Measurements from ENCODE around the gene DIDO1. TPM values are rescaled to one million over a fixed set of nuclear protein-coding genes. Genes with fewer than 3 reads are reported as not detected.
"Not testable (repeated sequence)": the region's sequence is repeated elsewhere in the genome, so short reads cannot be mapped to it uniquely, and the experiment has no call there.

The DIDO1 gene
- total RNA-seq, 1 donor from 2014 or later, result 71.2 TPM

- no peaks in the 10 kb centered on the region for H3K27me3 Mint-ChIP-seq
- no peak for TF ChIP-seq CTCF (IDR thresholded peaks at IDR 0.05; ENCODE audit: unreplicated experiment)
- no peak overlapping the region for H3K4me3 Mint-ChIP-seq (ENCODE audit: low read depth)
- H3K9me3 Mint-ChIP-seq (ENCODE audit: low read depth), result no peaks in the 10 kb centered on the region
- peak overlapping the region; percentile 73 for H3K27ac Mint-ChIP-seq
- peaks cover 11% of the 10 kb centered on the region for H3K36me3 Mint-ChIP-seq (ENCODE audit: insufficient read depth)
- no peaks in the 10 kb centered on the region for H3K4me1 Mint-ChIP-seq (ENCODE audit: low read depth)
- no peak for DNase-seq (ENCODE audit: low spot score, unreplicated experiment)
Measured at GRCh38 chr20:62852841-62853240, 73.5 kb downstream of the DIDO1 start.

GRCh38 chr20:62852196-62852595 lies 74.1 kb downstream of the DIDO1 start:
- Mint-ChIP-seq H3K9me3 (ENCODE audit: low read depth) (no peaks in the 10 kb centered on the region), H3K27me3 (no peaks in the 10 kb centered on the region), H3K4me3 (ENCODE audit: low read depth) (no peak overlapping the region), H3K36me3 (ENCODE audit: insufficient read depth) (peaks cover 12% of the 10 kb centered on the region), H3K4me1 (ENCODE audit: low read depth) (no peaks in the 10 kb centered on the region), H3K27ac (no peak overlapping the region)
- no peak for TF ChIP-seq CTCF (IDR thresholded peaks at IDR 0.05; ENCODE audit: unreplicated experiment)
- no peak for DNase-seq (ENCODE audit: low spot score, unreplicated experiment)

GRCh38 chr20:62850333-62850974 lies 75.9 kb downstream of the DIDO1 start:
- TF ChIP-seq CTCF (IDR thresholded peaks at IDR 0.05; ENCODE audit: unreplicated experiment), result no peak
- Mint-ChIP-seq H3K4me3 (ENCODE audit: low read depth) (no peak overlapping the region), H3K27me3 (no peaks in the 10 kb centered on the region), H3K36me3 (ENCODE audit: insufficient read depth) (peaks cover 14% of the 10 kb centered on the region), H3K4me1 (ENCODE audit: low read depth) (no peaks in the 10 kb centered on the region), H3K9me3 (ENCODE audit: low read depth) (no peaks in the 10 kb centered on the region), H3K27ac (no peak overlapping the region)
- DNase-seq (ENCODE audit: low spot score, unreplicated experiment), result no peak

GRCh38 chr20:62849431-62849830 lies 76.9 kb downstream of the DIDO1 start:
- TF ChIP-seq CTCF (IDR thresholded peaks at IDR 0.05; ENCODE audit: unreplicated experiment), result no peak
- no peak for DNase-seq (ENCODE audit: low spot score, unreplicated experiment)
- H3K4me3 Mint-ChIP-seq (ENCODE audit: low read depth), result no peak overlapping the region
- no peaks in the 10 kb centered on the region for H3K4me1 Mint-ChIP-seq (ENCODE audit: low read depth)
- H3K36me3 Mint-ChIP-seq (ENCODE audit: insufficient read depth), result peaks cover 13% of the 10 kb centered on the region
- no peaks in the 10 kb centered on the region for H3K9me3 Mint-ChIP-seq (ENCODE audit: low read depth)
- H3K27me3 Mint-ChIP-seq, result no peaks in the 10 kb centered on the region
- no peak overlapping the region for H3K27ac Mint-ChIP-seq

GRCh38 chr20:62848917-62849316 lies 77.4 kb downstream of the DIDO1 start:
- H3K9me3 Mint-ChIP-seq (ENCODE audit: low read depth); H3K27me3 Mint-ChIP-seq; DNase-seq (ENCODE audit: low spot score, unreplicated experiment); H3K27ac Mint-ChIP-seq; H3K4me1 Mint-ChIP-seq (ENCODE audit: low read depth); H3K4me3 Mint-ChIP-seq (ENCODE audit: low read depth): not testable (repeated sequence)
- peaks cover 13% of the 10 kb centered on the region for H3K36me3 Mint-ChIP-seq (ENCODE audit: insufficient read depth)

GRCh38 chr20:62846166-62846890 lies 80.0 kb downstream of the DIDO1 start:
- TF ChIP-seq CTCF (IDR thresholded peaks at IDR 0.05; ENCODE audit: unreplicated experiment), result no peak
- no peaks in the 10 kb centered on the region for H3K4me1 Mint-ChIP-seq (ENCODE audit: low read depth)
- H3K27ac Mint-ChIP-seq, result no peak overlapping the region
- no peaks in the 10 kb centered on the region for H3K9me3 Mint-ChIP-seq (ENCODE audit: low read depth)
- H3K36me3 Mint-ChIP-seq (ENCODE audit: insufficient read depth), result peaks cover 8% of the 10 kb centered on the region
- no peaks in the 10 kb centered on the region for H3K27me3 Mint-ChIP-seq
- H3K4me3 Mint-ChIP-seq (ENCODE audit: low read depth), result no peak overlapping the region
- no peak for DNase-seq (ENCODE audit: low spot score, unreplicated experiment)

All from progenitor cell of endocrine pancreas (in vitro differentiated cells).